ENCODE data around the gene ZNF441.
A peak's percentile ranks its signal among the peaks of the same experiment; 100 is the strongest.
"Not testable (repeated sequence)": the region's sequence is repeated elsewhere in the genome, so short reads cannot be mapped to it uniquely, and the experiment has no call there.

ZNF441 gene

DNA sequence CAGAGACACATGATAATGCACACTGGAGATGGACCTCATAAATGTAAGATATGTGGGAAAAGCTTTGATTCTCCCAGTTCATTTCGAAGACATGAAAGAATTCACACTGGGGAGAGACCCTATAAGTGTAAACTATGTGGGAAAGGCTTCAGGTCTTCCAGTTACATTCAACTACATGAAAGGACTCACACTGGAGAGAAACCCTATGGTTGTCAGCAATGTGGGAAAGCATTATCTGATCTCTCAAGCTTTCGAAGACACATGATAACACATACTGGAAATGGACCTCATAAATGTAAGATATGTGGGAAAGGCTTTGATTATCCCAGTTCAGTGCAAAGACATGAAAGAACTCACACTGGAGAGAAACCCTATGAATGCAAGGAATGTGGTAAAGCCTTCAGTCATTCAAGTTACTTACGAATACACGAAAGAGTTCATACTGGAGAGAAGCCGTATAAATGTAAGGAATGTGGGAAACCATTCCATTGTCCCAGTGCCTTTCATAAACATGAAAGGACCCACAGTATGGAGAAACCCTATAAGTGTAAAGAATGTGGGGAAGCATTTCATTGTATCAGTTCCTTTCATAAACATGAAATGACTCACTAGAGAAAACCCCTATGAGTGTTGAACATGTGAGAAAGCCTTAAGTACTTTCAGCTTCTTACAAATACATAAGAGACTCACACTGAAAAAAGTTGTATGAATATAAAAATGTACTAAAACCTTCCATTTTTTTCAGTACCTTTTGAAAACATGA is 14.7 kb downstream of the ZNF441 start:
- no peak for DNase-seq

DNA sequence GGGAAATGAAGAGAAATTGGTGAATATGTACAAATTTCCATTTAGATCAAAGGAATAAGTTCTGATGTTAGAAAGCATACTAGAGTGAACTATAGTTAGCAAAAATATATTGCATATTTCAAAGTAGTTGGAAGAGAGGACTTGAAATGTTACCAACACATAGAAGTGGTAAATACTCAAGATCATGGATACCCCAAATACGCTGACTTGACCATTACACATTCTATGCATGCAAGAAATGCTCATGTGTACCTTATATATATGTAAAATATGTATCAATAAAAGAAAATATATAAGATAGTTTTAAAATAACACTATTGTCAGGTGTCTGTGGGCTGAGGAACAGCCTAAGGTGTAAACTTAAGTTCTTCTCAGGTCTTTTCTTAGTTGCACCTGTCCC is 17.0 kb downstream of the ZNF441 start:
- DNase-seq: no peak

DNA sequence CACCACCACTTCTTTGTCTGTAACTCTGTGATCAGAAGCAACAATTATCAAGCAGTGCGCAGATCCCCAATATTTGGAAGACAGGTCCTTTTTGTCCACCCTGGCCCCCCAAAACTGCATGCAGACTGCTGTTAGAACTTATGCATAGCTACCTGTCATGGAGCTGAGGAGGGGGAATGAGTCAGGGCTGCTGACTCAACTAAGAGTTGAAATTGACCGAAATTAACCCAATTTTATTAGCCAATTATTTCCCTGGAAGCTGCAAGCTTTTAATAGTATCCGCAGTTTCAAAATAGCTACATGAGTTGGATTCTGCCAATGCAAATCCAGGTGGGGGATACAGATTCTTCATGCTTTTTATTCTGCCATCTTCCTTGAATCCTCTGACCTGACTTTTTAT is 17.6 kb downstream of the ZNF441 start:
- no peak for DNase-seq

DNA sequence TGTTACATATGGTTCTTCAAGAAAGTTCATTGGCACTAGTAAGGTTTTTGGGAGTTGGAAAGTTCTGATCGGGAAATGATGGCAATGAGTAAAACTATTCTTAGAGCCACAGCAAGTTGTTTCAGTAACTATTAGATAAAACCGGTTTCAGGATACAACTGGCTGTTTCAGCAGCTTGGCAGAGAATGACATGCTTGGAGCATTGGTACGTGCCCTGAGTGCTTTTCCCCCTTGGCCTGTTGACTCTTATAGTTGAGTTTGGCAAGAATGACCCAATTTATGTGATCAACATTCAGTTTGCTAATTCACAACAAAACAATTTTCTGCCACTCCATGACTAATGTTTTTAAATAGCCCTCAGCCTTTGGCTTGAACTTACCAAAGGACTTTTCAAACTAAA is 20.7 kb downstream of the ZNF441 start:
- DNase-seq: no peak

DNA sequence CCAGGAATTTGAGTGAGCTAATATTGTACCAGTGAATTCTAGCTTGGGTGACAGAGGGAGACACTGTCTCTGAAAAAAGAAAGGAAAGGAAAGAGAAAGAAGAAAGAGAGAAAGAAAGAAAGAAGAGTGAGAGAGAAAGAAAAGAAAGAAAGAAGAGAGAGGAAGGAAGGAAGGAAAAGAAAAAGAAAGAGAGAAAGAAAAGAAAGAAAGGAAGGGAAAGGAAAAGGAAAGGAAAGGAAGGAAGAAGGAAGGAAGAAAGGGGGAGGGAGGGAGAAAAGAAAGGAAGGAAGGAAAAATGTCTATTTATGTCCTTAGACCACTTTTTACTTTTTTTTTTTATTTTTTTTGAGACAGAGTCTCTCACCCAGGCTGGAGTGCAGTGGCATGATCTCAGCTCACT is 26.1 kb downstream of the ZNF441 start:
- DNase-seq: no peak

DNA sequence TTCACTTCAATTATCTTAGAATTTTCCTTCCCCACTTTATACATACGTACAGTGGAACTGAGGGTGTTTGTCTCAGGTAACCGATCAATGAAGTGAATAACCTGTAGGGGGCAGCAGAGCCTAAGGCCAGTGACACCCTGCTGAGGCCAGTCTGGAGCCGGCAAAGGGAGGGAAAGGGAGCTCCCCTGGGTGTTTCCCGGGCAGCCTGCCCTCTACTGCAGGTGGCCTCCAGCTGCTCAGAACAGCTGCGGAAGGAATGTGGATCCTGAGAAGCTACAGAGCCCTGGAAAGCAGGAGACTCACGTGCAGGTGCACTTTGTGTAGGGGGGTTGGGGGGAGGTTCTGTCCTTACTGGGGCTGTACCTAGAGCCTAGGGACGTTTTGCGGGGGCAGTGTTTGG is 30.7 kb downstream of the ZNF441 start:
- peak; percentile 87 for DNase-seq

DNA sequence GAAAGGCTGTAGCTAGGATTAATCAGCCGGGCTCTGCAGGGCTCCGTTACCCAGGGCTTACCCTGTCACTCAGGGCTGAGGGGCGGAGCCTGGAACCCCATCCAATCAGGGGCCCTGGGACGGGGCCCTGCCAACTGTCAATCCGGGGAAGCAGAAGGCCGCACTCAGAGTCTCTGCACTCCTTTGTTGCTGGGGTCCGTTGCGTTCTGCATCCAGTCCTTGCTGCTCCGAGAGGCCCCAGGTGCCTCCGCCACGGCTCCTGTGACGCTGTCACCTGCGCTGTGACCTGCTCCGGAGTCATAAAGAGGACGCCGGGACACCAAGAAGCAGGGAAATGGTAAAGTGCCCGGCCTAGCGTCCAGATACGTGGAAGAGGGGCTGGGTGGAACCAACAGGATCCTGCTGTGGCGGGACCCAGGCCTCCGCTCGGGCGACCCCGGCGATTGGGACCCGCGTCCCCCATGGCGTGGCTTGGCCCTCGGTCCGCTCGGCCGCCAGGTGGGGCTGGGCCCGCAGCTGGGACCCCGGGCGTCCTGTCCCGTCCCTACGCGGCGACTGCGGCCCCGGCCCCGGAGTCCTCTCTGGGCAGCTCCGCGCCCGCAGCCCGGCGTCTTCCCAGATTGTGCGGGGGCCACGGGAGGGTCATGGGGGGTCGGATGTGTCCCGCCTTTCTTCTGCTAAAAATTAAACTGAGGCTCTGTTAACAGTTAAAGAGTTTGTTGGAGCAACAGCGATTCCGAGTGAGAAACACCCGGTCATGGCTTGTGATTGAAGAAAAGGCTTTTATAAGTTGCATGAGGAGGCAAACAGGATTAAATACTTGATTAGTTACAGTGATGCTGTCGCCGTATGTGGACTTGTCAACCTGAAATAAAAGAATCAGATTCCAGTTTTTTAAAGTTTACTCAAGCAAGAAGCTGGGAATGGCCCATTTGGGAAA is 31.9 kb downstream of the ZNF441 start, which contains the start of gene ZNF491:
TSS of gene ZNF491 (plus strand) at position 133 of the 940 bp plus-strand sequence. CDS start 7,431 bp downstream, outside the sequence.
- peak; percentile 91 for DNase-seq

DNA sequence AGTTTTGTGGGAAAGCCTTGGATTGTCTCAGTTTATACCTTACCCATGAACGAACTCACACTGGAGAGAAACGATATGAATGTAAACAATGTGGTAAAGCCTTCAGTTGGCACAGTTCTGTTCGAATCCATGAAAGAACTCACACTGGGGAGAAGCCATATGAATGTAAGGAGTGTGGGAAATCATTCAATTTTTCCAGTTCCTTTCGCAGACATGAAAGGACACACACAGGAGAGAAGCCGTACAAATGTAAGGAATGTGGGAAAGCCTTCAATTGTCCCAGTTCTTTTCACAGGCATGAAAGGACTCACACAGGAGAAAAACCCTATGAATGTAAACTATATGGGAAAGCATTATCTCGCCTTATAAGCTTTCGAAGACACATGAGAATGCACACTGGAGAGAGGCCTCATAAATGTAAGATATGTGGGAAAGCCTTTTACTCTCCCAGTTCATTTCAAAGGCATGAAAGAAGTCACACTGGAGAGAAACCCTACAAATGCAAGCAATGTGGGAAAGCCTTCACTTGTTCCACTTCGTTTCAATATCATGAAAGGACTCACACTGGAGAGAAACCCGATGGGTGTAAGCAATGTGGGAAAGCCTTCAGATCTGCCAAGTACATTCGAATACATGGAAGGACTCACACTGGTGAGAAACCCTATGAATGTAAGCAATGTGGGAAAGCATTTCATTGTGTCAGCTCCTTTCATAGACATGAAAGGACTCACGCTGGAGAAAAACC is 39.7 kb downstream of the ZNF441 start:
- no peak for DNase-seq

DNA sequence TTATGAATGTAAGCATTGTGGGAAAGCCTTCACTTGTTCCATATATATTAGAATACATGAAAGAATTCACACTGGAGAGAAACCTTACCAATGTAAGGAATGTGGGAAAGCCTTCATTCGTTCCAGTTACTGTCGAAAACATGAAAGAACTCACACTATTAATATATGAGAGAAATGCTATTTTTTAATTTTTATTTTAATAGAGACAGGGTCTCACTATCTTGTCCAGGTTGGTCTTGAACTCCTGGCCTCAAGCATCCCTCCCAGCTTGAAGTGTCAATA is 40.2 kb downstream of the ZNF441 start:
- DNase-seq: no peak

DNA sequence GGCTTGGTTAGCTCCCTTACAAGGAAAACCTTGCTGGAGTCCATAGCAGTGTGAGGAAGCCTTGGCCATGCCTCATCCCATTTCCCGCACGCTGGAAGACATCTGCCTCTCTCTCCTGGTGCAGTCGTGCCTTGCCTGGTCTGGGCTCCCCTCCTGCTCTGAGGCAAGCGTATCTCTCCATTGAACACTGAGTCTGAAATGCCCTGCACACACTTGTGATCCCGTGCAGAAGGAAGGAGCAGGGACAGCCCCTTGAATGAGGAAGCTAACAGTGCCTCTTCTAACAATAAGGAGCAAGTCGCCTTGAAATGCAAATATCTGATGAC is 46.9 kb downstream of the ZNF441 start:
- no peak for DNase-seq

DNA sequence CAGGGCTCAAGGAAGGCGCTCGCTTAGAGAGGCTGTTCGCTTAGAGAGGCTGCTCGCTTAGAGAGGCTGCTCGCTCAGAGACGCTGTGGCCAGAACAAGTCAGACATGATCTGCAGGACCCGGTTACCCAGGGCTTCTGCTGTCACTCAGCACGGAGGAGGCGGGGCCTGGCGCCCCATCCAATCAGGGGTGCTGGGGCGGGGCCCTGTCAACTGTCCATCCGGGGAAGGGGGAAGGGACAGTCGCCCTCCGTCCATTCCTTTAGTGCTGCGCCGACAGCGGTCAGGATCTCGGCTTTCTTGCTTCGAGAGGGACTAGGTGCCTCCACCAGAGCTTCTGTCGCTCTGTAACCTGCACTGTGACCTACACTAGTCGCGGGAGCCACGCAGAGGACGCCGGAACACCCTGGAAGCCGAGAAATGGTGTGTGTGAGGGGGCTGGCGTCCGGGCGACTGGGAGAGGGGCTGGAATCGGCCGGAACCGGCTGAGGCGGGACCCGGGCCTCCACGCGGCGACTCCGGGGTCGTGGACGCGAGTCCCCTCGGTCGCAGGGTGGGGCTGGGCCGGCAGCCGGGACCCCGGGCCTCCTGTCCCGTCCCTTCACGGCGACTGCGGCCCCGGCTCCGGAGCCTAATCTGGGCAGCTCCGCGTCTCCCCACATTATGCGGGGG is 47.4 kb downstream of the ZNF441 start, which contains the start of gene ZNF440:
TSS of gene ZNF440 (plus strand) at position 245 of the 671 bp plus-strand sequence. CDS start at position 420, 175 bp downstream.
- peak; percentile 87 for DNase-seq

DNA sequence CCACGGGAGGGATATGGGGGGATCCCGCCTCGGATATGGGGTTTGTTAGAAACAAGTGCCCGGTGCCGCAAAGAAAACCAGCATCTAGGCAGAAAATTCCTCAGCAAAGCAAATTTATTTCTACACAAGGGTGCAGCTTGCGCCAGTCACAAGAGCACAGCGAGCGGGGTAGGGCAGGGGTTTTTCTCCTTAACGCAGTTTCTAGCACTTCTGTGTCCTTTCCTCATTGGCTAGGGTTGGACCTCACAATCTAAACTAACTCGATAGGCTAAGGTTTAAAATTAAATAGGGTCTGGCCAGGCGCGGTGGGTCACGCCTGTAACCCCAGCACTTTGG is 47.9 kb downstream of the ZNF441 start:
- DNase-seq: no peak

DNA sequence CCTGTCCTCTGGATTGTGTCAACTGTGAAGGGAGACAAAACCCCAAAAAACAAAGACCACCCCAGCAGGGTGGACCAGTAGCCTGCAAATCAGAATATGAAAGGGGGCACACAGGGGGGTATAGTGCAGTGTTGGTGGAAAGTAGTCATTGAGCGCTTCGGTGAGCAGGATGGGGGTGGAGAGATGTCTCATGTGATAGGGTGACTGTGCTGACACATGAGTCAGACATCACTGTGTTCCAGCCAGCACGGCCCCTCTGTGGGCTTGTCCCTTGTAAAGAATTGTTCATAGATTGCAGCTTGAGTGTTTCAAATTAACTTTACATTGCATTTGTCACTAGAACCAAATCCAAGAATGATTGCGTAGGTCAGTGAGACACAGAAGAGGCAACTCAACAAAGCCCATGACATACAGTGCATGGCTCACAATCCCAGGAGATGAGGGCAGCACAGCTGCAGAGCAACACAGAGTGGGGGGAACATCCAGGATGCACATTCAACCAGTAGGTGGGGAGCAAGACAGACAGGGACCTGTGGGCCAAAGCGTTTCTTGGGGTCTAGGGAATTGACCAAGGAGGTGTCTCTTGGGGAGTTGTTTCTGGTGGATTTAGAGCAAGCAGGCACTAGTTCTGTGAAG is 54.8 kb downstream of the ZNF441 start:
- no peak for DNase-seq

DNA sequence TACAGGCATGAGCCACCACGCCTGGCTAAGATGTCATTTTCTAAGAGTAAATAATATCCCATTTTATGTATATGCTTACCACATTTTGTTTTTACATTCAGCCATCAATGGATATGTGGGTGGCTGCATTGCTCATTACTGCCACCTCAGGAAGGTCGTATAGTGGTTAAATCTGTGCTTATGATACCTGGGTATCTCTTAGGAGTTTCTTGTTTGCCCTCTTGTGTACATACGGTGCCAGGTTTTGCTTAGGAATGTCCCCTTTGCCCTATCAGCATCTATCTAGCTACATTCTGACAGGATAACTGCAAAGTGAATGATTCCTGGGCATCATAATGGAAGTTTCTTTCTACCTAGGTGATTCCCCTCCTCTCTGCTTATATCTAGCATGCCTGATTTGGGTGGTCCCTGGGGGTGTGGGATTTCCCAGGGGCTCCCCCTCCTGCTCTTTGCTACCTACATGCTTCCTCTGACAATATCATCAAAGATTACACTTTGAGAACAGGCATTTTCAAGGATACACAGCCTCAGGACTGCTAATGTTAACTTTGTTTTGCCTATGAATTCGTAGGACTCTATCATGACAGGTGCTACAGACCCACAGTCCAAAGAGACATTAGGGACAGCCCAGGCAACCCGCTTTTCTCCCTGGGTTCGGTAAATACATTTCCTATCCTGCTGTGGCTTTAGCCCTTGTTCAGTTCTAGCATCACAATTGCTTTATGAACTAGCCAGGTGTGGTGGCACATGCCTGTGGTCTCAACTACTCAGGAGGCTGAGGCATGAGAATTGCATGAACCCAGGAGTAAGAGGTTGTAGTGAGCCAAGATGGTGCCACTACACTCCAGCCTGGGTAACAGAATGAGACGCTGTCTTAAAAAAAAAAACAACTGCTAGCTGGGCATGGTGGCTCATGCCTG is 62.4 kb downstream of the ZNF441 start:
- not testable (repeated sequence) for DNase-seq

DNA sequence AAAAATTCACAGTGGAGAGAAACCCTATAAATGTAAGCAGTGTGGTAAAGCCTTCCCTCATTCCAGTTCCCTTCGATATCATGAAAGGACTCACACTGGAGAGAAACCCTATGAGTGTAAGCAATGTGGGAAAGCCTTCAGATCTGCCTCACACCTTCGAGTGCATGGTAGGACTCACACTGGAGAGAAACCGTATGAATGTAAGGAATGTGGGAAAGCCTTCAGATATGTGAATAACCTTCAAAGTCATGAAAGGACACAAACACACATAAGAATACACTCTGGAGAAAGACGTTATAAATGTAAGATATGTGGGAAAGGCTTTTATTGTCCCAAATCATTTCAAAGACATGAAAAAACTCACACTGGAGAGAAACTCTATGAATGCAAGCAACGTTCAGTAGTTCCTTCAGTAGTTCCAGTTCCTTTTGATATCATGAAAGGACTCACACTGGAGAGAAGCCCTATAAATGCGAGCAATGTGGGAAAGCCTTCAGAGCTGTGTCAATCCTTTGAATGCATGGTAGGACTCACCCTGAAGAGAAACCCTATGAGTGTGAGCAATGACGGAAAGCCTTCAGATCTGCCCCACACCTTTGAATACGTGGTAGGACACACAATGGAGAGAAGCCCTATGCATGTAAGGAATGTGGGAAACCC is 65.6 kb downstream of the ZNF441 start:
- no peak for DNase-seq

DNA sequence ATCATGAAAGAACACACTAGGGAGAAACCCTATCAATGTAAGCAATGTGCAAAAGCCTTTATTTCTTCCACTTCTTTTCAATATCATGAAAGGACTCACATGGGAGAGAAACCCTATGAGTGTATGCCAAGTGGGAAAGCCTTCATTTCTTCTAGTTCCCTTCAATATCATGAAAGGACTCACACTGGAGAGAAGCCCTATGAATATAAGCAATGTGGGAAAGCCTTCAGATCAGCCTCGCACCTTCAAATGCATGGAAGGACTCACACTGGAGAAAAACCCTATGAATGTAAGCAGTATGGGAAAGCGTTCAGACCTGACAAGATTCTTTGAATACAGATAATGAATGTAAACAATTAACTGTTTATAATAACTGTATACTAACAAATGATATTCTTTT is 66.7 kb downstream of the ZNF441 start:
- DNase-seq: no peak

All from CD4-positive, alpha-beta T cell treated with Interleukin-17A for 4 hours (primary cell).